Effector memory CD8-positive, alpha-beta T cell (primary cell): Measurements from ENCODE around the gene LPO.
A peak's percentile ranks its signal among the peaks of the same experiment; 100 is the strongest.

Experiments
- ATAC-seq: fragments of 150-1000 bp; cut with Tn5 transposase; replicated peaks from 2 replicates; pipeline ENCODE4 v1.10.0; 2021; ENCODE audit warnings: mild to moderate bottlenecking, moderate library complexity
- DNase-seq, 3 experiments: peaks; one replicate each; pipeline ENCODE4 v3.0.0; 2021
- H3K27ac Mint-ChIP-seq, 2 donors: one replicate each; pipeline ENCODE4 v1.8.0; 2022; ENCODE audit warnings: mild to moderate bottlenecking in 2 of 2, mixed read lengths in 2 of 2, moderate library complexity in 2 of 2
- H3K27me3 Mint-ChIP-seq, 2 donors: one replicate each; pipeline ENCODE4 v1.8.0; 2022; ENCODE audit warnings: mixed read lengths in 2 of 2
- H3K36me3 Mint-ChIP-seq: one replicate; pipeline ENCODE4 v1.8.0; 2022; ENCODE audit warnings: mild to moderate bottlenecking, moderate library complexity, mixed read lengths; ENCODE audit not compliant: insufficient read depth
- H3K4me1 Mint-ChIP-seq, 2 donors: one replicate each; pipeline ENCODE4 v1.8.0; 2022; ENCODE audit warnings: low read depth in 2 of 2, mixed read lengths in 2 of 2
- H3K4me3 Mint-ChIP-seq, 2 donors: one replicate each; pipeline ENCODE4 v1.8.0; 2022; ENCODE audit warnings: mild to moderate bottlenecking in 2 of 2, mixed read lengths in 2 of 2, moderate library complexity in 2 of 2
- H3K9me3 Mint-ChIP-seq, 2 donors: one replicate each; pipeline ENCODE4 v1.8.0; 2022; ENCODE audit warnings: mixed read lengths in 2 of 2

The LPO gene

GRCh38 chr17:58235821-58236220, 2.6 kb upstream of the LPO start:
- H3K9me3 Mint-ChIP-seq = no peaks in the 10 kb centered on the region
- no peak for DNase-seq
- H3K27ac Mint-ChIP-seq = no peak overlapping the region
- no peaks in the 10 kb centered on the region for H3K36me3 Mint-ChIP-seq
- H3K27me3 Mint-ChIP-seq = peaks cover 33 to 67% of the 10 kb centered on the region in 2 donors
- H3K4me3 Mint-ChIP-seq = no peak overlapping the region
- ATAC-seq = no peak
- H3K4me1 Mint-ChIP-seq = no peaks in the 10 kb centered on the region

- Mint-ChIP-seq H3K27ac (no peak overlapping the region), H3K36me3 (no peaks in the 10 kb centered on the region), H3K27me3 (peaks cover 35 to 72% of the 10 kb centered on the region in 2 donors), H3K4me3 (no peak overlapping the region), H3K4me1 (no peaks in the 10 kb centered on the region), H3K9me3 (no peaks in the 10 kb centered on the region)
- ATAC-seq (no peak), DNase-seq (no peak)
Observed at GRCh38 chr17:58236394-58236793, 2.0 kb upstream of the LPO start.

GRCh38 chr17:58239987-58240386, 1.6 kb downstream of the LPO start:
- ATAC-seq = no peak
- Mint-ChIP-seq H3K4me3 (no peak overlapping the region), H3K27me3 (peaks cover 59 to 85% of the 10 kb centered on the region in 2 donors), H3K9me3 (no peaks in the 10 kb centered on the region), H3K27ac (no peak overlapping the region), H3K36me3 (no peaks in the 10 kb centered on the region), H3K4me1 (no peaks in the 10 kb centered on the region)
- no peak for DNase-seq

- ATAC-seq = no peak
- Mint-ChIP-seq H3K4me3 (no peak overlapping the region), H3K27ac (no peak overlapping the region), H3K4me1 (no peaks in the 10 kb centered on the region), H3K36me3 (no peaks in the 10 kb centered on the region), H3K27me3 (peaks cover 49 to 78% of the 10 kb centered on the region in 2 donors), H3K9me3 (no peaks in the 10 kb centered on the region)
- no peak for DNase-seq
Observed at GRCh38 chr17:58242171-58242784, 3.9 kb downstream of the LPO start.

GRCh38 chr17:58244963-58245362, 6.6 kb downstream of the LPO start:
- DNase-seq (no peak), ATAC-seq (no peak)
- Mint-ChIP-seq H3K4me1 (peaks cover 3 to 15% of the 10 kb centered on the region in 2 donors), H3K9me3 (no peaks in the 10 kb centered on the region), H3K27me3 (peaks cover 44 to 62% of the 10 kb centered on the region in 2 donors), H3K27ac (no peak overlapping the region), H3K4me3 (no peak overlapping the region), H3K36me3 (no peaks in the 10 kb centered on the region)

- DNase-seq (no peak), ATAC-seq (no peak)
- no peak overlapping the region for H3K4me3 Mint-ChIP-seq
- no peak overlapping the region for H3K27ac Mint-ChIP-seq
- peaks cover 3% of the 10 kb centered on the region for H3K36me3 Mint-ChIP-seq
- peaks cover 39 to 62% of the 10 kb centered on the region in 2 donors for H3K27me3 Mint-ChIP-seq
- no peaks in the 10 kb centered on the region for H3K9me3 Mint-ChIP-seq
- H3K4me1 Mint-ChIP-seq = peaks cover 6 to 20% of the 10 kb centered on the region in 2 donors
Observed at GRCh38 chr17:58245428-58246103, 7.2 kb downstream of the LPO start.

GRCh38 chr17:58246104-58246740, 7.8 kb downstream of the LPO start:
- no peak overlapping the region for H3K27ac Mint-ChIP-seq
- no peak overlapping the region for H3K4me3 Mint-ChIP-seq
- no peak for ATAC-seq
- H3K27me3 Mint-ChIP-seq = peaks cover 36 to 57% of the 10 kb centered on the region in 2 donors
- DNase-seq = no peak
- no peaks in the 10 kb centered on the region for H3K9me3 Mint-ChIP-seq
- peaks cover 3% of the 10 kb centered on the region for H3K36me3 Mint-ChIP-seq
- H3K4me1 Mint-ChIP-seq = peaks cover 6 to 20% of the 10 kb centered on the region in 2 donors

- peaks cover 6 to 20% of the 10 kb centered on the region in 2 donors for H3K4me1 Mint-ChIP-seq
- no peaks in the 10 kb centered on the region for H3K9me3 Mint-ChIP-seq
- no peak overlapping the region for H3K27ac Mint-ChIP-seq
- H3K27me3 Mint-ChIP-seq = peaks cover 30 to 52% of the 10 kb centered on the region in 2 donors
- no peak for DNase-seq
- peaks cover 3% of the 10 kb centered on the region for H3K36me3 Mint-ChIP-seq
- no peak for ATAC-seq
- no peak overlapping the region for H3K4me3 Mint-ChIP-seq
Observed at GRCh38 chr17:58246781-58247180, 8.4 kb downstream of the LPO start.

GRCh38 chr17:58247511-58248363, 9.4 kb downstream of the LPO start:
- ATAC-seq = no peak
- H3K4me3 Mint-ChIP-seq = no peak overlapping the region
- H3K27ac Mint-ChIP-seq = no peak overlapping the region
- H3K4me1 Mint-ChIP-seq = peaks cover 6 to 20% of the 10 kb centered on the region in 2 donors
- DNase-seq = no peak
- H3K27me3 Mint-ChIP-seq = peaks cover 24 to 51% of the 10 kb centered on the region in 2 donors
- peaks cover 3% of the 10 kb centered on the region for H3K36me3 Mint-ChIP-seq
- H3K9me3 Mint-ChIP-seq = no peaks in the 10 kb centered on the region

- H3K9me3 Mint-ChIP-seq = no peaks in the 10 kb centered on the region
- peak overlapping the region; percentile 70 to 73 for H3K4me3 Mint-ChIP-seq
- H3K27ac Mint-ChIP-seq = no peak overlapping the region
- ATAC-seq (no peak), DNase-seq (no peak)
- peaks cover 12 to 51% of the 10 kb centered on the region in 2 donors for H3K27me3 Mint-ChIP-seq
- H3K36me3 Mint-ChIP-seq = peaks cover 3% of the 10 kb centered on the region
- peaks cover 6 to 20% of the 10 kb centered on the region in 2 donors for H3K4me1 Mint-ChIP-seq
Observed at GRCh38 chr17:58248955-58249269, 10.5 kb downstream of the LPO start.

- Mint-ChIP-seq H3K27ac (no peak overlapping the region), H3K4me3 (peak overlapping the region; percentile 70 to 73), H3K4me1 (peaks cover 6 to 20% of the 10 kb centered on the region in 2 donors), H3K9me3 (no peaks in the 10 kb centered on the region), H3K36me3 (peaks cover 3% of the 10 kb centered on the region), H3K27me3 (peaks cover 6 to 52% of the 10 kb centered on the region in 2 donors)
- ATAC-seq (peak; percentile 96), DNase-seq (peak; percentile 74 to 78 (median 76))
Observed at GRCh38 chr17:58249270-58250133, 11.1 kb downstream of the LPO start.

GRCh38 chr17:58250344-58251011, 12.1 kb downstream of the LPO start:
- DNase-seq (no peak), ATAC-seq (no peak)
- no peak overlapping the region for H3K27ac Mint-ChIP-seq
- peak overlapping the region; percentile 70 to 73 for H3K4me3 Mint-ChIP-seq
- peaks cover 12 to 55% of the 10 kb centered on the region in 2 donors for H3K27me3 Mint-ChIP-seq
- H3K36me3 Mint-ChIP-seq = peaks cover 3% of the 10 kb centered on the region
- no peaks in the 10 kb centered on the region for H3K9me3 Mint-ChIP-seq
- H3K4me1 Mint-ChIP-seq = peaks cover 6 to 20% of the 10 kb centered on the region in 2 donors
